ELR (cell line): ENCODE results near the gene ZNF839.
"Not testable (repeated sequence)": the region's sequence is repeated elsewhere in the genome, so short reads cannot be mapped to it uniquely, and the experiment has no call there.

Experiments
- DNase-seq: peaks from one replicate; pipeline ENCODE4 v3.0.0-alpha.2; 2015; ENCODE audit warnings: low read depth

ZNF839 gene

DNA sequence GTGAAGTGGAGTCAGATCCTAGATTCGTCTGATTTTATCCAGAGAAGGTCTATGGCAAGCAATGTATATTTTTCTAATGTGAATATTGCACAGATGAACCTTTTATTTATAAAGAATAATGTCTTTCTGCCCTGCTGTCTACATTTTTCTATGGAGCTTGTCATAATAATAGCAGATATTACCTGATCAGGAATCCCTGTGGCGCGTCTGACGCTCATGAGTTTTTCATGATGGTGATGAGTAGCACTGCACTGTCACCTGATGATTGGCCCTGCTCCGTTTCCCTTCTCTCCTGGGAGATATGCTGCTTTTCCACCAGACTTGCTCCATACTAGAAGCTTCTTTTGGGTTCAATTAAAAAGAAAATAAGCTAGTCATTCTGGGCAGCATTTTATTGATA lies 22.7 kb downstream of the ZNF839 start:
- DNase-seq = no peak

DNA sequence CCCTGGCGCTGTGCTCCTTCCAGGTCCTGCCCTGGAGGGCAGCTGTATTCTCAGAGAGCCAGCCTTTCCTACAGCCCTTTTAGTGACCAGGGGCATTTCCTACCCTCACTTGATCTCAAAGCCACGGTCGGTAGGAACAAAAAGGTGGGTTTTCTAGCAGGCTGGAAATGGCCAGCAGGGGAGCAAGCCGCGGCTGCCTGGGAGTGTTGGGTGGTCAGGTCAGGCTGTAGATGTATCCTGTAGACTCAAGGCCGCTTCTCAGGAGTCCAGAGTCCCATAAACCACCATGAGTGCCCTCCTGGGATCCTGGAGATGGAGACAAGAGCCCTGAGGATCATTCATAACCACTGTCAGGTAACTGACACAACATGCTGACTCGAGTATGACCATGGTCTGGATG lies 24.5 kb downstream of the ZNF839 start:
- DNase-seq = no peak

DNA sequence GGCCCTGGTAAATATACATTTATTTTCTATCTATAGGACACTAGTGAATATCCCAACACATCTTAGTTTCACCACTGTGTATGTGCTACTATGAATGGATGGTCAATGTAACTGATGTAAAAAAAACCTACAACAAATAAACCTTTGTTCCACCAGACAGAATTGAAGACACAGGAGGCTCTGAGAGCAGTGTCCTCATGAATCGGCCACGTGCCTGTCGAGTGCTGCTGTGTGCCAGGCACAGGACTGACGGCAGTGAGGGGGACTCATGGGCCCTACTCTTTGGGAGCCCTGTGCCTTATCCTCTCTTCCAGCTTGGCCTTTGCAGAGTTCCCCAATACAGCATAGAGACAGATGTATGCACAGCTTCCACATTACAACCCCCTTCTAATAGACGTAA lies 24.9 kb downstream of the ZNF839 start:
- no peak for DNase-seq

DNA sequence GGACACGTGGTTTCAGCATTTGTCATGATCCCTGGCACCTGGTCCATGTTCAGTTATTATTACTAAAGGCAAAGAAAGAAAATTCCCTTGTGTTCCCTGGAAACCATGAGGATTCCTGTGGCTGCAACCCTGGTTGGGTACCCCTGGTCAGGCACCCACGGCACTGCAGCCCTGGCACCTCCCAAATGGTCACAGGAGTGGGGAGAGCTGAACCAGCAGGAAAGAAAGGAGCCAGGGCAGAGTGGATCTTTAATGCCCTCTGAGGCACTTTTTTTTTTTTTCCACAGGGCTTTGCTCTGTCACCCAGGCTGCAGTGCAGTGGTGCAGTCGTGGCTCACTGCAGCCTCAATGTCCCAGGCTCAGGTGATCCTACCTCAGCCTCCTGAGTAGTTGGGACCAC lies 25.7 kb downstream of the ZNF839 start:
- no peak for DNase-seq

DNA sequence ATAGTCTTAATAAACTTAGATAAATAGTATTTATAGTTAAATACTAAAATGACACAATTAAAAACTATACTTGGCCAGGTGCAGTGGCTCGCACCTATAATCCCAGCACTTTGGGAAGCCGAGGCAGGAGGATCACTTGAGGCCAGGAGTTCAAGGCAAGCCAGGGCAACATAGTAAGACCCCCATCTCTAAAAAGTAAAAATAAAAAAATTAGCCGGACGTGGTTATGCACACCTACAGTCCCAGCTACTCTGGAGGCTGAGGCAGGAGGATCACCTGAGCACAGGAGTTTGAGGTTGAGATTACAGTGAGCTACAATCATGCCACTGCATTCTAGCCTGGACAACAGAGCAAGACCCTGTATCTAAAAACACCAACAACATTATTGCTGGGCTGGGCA lies 27.1 kb downstream of the ZNF839 start:
- no peak for DNase-seq

DNA sequence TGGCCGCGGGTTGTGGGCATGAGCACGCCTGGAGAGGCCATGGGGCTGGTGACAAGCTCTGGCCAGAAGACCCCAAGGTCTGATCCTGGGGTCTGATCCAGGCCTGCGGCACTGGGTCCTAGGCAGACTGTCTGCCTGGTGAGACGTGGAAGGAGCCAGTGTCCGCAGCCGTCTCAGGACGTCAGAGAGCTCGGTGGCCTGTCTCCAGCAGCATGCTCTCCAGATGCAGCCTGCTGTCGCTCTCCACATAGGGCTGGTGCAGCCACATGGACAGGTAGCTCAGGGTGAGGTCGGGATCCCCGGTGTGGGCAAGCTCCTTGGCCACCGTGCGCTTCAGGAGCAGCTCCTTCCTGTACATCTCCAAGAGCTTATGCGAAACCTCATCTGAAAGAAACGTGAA lies 28.8 kb downstream of the ZNF839 start:
- no peak for DNase-seq

DNA sequence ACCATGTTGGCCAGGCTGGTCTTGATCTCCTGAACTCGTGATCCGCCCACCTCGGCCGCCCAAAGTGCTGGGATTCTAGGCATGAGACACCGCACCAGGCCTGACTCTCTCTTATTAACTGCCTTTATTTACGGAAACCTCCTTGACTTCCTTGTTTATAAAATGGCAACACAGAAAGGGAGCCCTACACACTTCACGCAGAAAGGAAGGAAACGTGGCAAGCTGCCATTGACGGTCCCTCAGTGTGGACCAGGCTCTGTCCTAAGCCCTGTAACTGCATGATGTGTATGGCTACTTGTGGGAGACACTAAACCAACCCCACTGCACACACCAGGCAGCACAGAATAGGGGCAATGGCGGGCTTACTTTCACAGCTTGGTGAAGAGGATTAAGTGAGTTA lies 31.5 kb downstream of the ZNF839 start:
- DNase-seq = no peak

DNA sequence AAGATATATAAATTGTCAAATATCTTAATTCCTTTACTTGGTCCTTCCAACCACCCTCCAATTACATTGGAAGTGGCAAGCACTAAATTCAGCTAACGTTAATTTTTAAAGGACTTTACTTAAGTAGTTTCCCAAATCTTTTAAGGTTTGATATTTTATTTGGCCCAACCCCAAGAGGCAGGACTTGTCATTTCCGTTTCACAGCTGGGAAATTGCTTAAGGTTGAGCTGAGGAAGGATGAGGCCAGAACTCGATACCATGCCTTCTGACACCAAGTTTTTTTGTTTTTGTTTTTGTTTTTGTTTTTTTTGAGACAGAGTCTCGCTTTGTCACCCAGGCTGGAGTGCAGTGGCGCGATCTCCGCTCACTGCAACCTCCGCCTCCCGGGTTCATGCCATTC lies 32.0 kb downstream of the ZNF839 start:
- not testable (repeated sequence) for DNase-seq

DNA sequence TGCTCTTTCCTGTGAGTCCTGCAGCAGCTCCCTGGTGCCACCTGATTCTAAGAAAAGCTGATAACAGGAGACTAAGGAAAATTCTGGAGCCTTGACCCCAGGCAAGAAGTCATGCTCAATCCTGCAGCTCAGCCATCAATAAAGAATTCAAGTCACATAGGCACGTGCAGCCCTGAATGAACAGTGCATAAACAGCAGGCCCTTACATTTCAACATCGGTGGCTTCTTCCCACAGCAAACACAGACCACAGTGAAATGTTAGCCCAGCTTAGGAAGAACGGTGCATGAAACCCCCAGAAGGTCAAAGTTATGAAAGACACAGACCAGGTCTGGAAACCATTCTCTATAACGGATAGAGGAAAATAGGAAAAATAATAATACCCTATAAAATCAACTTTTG lies 32.7 kb downstream of the ZNF839 start:
- no peak for DNase-seq

DNA sequence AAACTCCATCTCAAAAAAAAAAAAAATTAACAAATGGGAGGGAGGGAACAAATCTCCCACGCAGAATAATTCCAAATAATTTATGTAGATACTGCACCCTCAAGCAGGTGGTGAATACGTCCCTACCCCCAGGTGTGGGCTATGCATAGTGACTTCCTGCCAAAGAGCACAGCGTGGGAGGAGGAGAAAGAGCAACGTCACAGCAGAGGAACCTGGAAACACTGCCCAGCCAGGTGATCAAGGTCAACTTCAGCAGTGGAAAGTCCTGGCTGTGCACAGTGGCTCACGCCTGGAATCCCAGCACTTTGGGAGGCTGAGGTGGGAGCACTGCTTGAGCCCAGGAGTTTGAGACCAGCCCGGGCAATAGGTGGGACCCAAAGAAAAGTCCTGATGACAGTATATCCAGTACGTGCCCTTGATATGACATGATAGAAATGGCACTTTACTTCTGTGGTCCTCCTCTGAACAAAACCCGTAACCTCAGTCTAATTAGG lies 33.6 kb downstream of the ZNF839 start:
- no peak for DNase-seq

DNA sequence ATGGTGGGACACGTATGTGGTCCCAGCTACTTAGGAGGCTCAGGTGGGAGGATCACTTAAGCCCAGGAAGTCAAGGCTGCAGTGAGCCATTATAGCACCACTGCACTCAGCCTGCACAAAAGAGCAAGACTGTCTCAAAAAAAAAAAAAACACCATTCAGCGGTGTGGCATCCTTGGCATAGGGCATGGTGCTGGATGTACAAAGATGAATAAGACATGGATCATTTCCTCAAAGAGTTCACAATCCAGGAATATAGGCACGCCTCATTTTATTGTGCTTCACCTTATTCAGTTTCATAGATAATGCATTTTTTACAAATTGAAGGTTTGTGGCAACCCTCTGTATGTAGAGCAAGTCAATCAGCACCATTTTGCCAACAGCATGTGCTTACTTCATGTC lies 36.7 kb downstream of the ZNF839 start:
- no peak for DNase-seq

DNA sequence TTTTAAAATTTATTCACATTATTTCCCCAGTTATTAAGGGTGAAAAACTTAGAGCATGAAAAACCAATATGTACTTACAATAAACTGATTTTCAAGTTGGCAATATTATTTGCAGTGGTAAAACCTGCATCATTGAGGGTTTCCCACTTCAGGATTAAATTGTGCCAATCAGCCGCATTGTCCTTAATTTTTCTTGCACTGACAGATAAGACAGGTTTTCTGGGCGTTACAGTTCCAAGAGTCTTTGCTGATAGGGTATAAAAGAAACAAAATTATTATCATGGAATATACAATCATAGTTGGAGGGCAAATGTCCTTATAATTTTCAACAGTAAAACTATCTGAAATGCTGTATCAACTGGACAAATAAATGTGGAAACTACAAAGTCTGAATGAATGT lies 39.8 kb downstream of the ZNF839 start:
- DNase-seq = no peak

DNA sequence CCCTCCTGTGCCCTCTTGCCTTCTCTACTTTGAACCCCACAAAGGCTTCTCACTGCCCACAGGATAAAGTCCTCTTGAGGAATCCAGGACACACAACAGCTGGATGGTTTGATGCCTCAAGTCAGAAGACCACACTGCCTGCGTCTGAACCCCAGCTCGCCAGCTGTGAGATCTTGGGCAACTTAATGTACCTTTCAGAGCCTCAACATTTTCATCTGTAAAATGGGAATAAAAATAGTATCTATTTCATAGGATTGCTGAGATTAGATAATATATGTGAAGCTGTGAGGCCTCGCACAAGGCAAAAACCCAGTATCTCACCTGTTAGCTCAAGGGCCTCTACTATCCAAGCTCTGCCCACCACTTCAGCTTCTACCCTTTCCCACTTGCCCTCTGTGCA lies 40.8 kb downstream of the ZNF839 start:
- DNase-seq = no peak

DNA sequence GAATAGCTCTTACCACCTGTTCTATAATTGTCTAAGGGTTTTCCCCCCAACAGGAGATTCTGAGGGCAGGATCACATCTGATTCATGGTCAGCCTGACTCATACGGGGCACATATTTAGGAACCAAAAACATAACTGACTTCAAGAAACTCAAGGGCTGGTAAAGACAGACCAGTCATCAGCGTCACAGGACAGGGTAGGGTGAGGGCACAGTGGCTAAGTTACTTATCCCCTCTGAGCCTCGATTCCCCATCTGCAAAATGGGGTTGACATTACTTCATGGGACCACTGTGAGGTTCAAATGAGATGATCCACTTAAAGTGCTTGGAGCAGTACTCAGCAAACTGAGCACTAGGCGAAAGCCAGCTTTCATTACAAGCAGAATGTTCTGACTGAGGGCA lies 42.5 kb downstream of the ZNF839 start:
- DNase-seq = peak; percentile 72

DNA sequence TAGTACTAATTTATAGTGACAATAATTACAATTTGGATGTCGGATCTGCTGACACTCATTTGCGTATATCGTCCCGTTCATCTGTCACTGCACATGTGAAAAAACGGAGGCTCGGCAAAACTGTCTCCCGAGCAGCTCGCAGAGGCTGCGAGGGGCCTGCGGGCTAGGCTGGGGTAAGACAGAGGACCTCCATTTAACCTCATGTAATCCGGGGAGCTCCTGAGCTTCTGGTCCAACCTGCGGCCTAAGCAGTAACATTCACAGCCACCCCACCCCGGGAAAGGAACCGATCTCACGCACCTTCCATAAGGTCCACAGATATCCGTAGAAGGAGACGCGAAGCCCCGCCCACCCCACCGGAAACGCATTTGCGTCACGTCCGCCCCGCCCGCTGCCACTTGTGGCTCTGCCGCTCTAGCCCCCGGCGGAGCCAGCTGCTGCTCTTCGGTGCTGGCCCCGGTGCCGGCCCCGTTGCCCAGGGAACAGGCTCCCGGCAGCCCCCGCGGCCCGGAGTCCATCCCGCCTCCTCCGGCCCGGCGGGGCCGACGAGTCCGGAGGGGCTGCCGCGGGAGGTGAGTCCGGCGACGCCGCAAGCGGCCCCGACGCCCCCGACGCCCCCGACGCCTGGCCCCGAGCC lies 43.1 kb downstream of the ZNF839 start, which contains the start of the genes CINP and TECPR2:
CINP (minus strand) TSS at position 346 of the 637 bp plus-strand sequence; CDS start at position 307, 39 bp downstream.
TECPR2 (plus strand) TSS at position 397 of the 637 bp plus-strand sequence. CDS start 13,781 bp downstream, outside the sequence.
- peak; percentile 99 for DNase-seq

DNA sequence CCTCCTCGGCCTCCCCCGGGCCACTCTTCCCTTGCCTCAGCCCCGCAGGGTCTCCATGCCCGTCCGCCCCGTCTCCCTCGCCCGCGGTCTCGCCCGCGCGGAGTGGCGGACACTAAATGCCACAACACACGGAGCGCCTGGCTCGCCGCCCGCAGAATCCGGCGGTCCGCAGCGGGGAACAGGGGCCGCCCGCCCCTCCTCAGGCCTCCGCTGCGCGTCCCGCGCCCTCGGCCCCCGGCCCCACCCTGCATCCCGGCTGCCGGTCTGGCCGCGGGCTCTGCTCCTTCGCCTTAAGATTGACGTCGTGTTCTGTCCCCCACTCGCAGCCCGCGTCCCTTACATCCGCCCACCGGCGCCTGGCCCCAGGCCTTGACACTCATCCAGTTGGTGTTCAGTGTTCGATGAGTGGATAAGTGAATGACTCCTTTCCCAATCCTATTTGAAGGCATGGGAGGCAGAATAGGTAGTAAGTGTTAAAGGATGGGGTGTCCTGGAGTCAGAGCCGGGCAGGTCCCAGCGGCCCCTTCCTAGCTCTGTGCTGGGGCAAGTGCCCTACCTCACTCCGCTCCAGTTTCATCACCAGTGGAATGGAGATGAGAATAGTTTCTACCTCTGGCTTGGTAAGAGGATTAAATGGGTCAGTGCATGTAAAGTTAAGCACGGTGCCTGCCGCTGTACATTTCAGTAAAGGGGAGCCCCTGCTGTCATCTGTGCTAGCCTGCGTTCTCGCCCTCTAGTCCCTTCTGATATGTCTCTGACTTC lies 43.8 kb downstream of the ZNF839 start:
- DNase-seq = peak; percentile 91

DNA sequence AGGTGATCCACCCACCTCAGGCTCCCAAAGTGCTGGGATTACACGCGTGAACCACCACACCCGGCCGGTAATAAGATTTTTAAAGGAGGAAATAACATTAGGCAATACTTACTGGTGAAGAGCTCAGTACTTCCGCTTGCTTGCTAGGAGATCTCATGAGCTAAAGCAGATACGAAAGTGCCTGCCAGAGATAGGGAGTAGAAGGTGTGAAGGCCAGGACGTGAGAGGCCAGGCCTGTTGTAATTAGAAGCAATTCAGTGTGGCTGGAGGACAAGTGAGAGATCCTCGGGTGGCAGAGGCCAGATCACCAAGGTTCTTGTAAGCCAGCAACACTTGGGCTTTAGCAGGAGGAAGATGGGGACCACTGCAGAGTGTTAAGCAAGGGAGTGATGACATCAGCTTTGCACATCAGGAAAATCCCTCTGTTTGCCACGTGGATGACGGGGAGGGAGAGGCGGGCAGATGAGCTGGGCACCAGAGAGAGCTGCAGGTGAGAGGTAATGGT lies 50.8 kb downstream of the ZNF839 start:
- DNase-seq = peak; percentile 32

DNA sequence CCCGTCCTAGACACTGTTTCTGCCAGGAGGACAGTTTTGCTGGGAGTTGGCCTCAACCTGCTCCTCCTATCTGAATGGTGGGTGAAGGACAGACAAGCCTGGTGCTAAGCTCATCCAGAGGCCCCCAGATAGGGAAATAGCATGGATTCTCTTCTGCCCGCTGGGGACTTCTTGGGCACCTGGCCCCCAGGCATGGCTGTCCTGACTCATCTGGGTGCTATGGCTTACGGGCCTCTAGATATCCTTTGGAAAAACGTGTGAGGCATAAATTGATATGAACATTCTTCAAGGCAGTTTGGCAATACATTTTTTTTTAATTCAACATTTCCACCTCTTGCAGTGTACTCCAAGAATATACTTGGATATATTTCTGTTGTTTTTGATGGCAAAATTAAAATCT lies 51.8 kb downstream of the ZNF839 start:
- DNase-seq = peak; percentile 58

DNA sequence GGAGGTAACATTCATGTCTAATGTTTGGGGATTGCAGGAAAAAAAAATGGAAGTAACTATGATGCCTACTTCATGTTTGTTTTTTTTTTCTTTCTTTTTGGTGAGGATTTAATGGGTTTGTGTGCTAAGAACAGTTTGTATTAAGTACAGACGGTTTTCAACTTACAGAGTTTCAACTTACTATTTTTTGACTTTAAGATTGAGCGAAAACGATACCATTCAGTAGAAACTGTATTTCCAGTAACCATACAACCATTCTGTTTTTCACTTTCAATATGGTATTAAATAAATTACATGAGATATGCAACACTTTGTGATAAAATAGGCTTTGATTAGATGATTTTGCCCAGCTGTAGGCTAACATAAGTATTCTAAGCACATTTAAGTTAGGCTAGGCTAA lies 53.6 kb downstream of the ZNF839 start:
- DNase-seq = no peak

DNA sequence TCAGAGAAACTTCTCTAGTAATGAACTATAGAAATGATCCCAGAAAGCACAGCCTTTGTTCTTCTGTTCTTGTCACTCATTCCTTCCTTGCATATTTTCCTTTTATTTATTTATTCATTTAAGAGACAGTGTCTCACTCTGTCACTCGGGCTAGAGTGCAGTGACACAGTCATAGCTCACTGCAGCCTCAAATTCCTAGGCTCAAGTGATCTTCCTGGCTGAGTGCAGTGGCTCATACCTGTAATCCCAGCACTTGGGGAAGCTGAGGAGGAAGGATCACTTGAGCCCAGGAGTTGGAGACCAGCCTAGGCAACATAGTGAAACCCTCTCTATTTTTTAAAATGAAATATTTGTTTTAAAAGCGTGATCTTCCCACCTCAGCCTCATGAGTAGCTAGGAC lies 54.7 kb downstream of the ZNF839 start:
- peak; percentile 20 for DNase-seq

DNA sequence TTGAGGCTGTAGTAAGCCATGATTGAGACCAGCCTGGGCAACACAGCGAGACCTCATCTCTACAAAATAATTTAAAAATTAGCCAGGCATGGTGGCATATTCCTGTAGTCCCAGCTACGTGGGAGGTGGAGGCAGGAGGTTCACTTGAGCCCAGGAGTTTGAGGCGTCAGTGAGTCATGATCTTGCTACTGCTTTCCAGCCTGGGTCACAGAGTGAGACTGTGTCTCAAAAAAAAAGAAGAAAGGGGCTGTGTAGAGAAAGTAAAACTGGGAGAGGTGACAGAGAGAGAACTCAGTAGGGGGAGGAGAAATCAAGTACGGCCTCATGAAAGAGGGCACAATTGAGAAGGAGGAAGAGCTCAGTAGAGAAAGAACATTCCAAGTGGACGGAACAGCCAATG lies 55.6 kb downstream of the ZNF839 start:
- no peak for DNase-seq

DNA sequence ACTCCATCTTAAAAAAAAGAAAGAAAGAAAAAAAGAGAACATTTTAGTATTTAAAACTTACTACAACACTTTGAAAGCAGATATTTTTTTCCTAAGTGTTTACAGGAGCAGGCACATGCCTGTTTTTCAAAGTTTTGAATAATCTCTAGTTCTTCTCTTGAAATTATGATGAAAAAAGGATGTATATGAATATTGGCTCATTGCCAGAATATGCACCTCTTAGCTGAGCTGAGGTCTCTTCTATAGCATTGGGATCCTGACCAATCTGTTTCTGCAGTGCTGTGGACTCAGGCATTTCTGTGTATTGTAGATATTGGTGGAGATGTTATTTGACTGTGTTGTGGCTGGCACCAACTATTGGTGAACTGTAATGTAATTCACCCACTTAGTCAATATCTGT lies 58.1 kb downstream of the ZNF839 start:
- DNase-seq = no peak

DNA sequence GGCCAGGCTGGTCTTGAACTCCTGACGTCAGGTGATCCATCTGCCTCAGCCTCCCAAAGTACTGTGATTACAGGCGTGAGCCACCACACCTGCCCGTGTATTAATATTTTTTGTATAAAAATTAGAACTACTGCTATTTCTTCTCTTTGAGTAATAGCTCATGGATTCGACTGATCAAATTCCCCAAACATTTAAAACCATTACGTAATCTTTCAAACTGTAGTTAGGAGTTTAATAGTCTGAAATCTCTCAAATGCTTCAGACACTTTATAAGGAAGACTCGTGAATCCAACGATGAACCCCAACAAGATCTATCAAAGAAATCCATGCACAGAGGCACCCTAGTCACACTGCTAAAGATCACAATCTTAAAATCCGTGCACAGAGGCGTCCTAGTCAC lies 59.3 kb downstream of the ZNF839 start:
- no peak for DNase-seq
